ENCODE measurements around the gene NKAP.
A peak's percentile ranks its signal among the peaks of the same experiment; 100 is the strongest.
"Not testable (repeated sequence)": the region's sequence is repeated elsewhere in the genome, so short reads cannot be mapped to it uniquely, and the experiment has no call there.

Gene NKAP

GRCh38 chrX:119943185-119943988 is at the start of gene NKAP:
Gene NKAP (minus strand): TSS chrX:119943751. CDS start chrX:119943605, 146 bp downstream.
- DNase-seq (ENCODE audit: low read depth) = peak; percentile 68

- DNase-seq (ENCODE audit: low read depth) = no peak
Observed at GRCh38 chrX:119991005-119991787, 47.6 kb upstream of the NKAP start.

GRCh38 chrX:119990556-119991004 is 47.0 kb upstream of the NKAP start:
- DNase-seq (ENCODE audit: low read depth) = no peak

GRCh38 chrX:119989905-119990555 is 46.5 kb upstream of the NKAP start:
- DNase-seq (ENCODE audit: low read depth) = no peak

GRCh38 chrX:119986203-119986602 is 42.7 kb upstream of the NKAP start:
- DNase-seq (ENCODE audit: low read depth) = no peak

GRCh38 chrX:119984652-119985051 is 41.1 kb upstream of the NKAP start:
- no peak for DNase-seq (ENCODE audit: low read depth)

- DNase-seq (ENCODE audit: low read depth) = no peak
Observed at GRCh38 chrX:119983494-119983893, 39.9 kb upstream of the NKAP start.

GRCh38 chrX:119982145-119982544 is 38.6 kb upstream of the NKAP start:
- DNase-seq (ENCODE audit: low read depth) = no peak

GRCh38 chrX:119981286-119982070 is 37.9 kb upstream of the NKAP start:
- no peak for DNase-seq (ENCODE audit: low read depth)

GRCh38 chrX:119977172-119977571 is 33.6 kb upstream of the NKAP start:
- not testable (repeated sequence) for DNase-seq (ENCODE audit: low read depth)

- DNase-seq (ENCODE audit: low read depth) = no peak
Observed at GRCh38 chrX:119971184-119971583, 27.6 kb upstream of the NKAP start.

GRCh38 chrX:119970574-119970973 is 27.0 kb upstream of the NKAP start:
- DNase-seq (ENCODE audit: low read depth) = no peak

GRCh38 chrX:119966837-119967236 is 23.3 kb upstream of the NKAP start:
- DNase-seq (ENCODE audit: low read depth) = not testable (repeated sequence)

GRCh38 chrX:119960625-119961024 is 17.1 kb upstream of the NKAP start:
- DNase-seq (ENCODE audit: low read depth) = no peak

- peak; percentile 2 for DNase-seq (ENCODE audit: low read depth)
Observed at GRCh38 chrX:119955807-119956570, 12.4 kb upstream of the NKAP start.

GRCh38 chrX:119954374-119954773 is 10.8 kb upstream of the NKAP start:
- no peak for DNase-seq (ENCODE audit: low read depth)

GRCh38 chrX:119948381-119948780 is 4.8 kb upstream of the NKAP start:
- DNase-seq (ENCODE audit: low read depth) = no peak

GRCh38 chrX:119945481-119945880 is 1.9 kb upstream of the NKAP start:
- no peak for DNase-seq (ENCODE audit: low read depth)

- DNase-seq (ENCODE audit: low read depth) = no peak
Observed at GRCh38 chrX:119942831-119943184, 743 bp downstream of the NKAP start.

- no peak for DNase-seq (ENCODE audit: low read depth)
Observed at GRCh38 chrX:119942173-119942819, 1.3 kb downstream of the NKAP start.

GRCh38 chrX:119941336-119941735 is 2.2 kb downstream of the NKAP start:
- DNase-seq (ENCODE audit: low read depth) = no peak

All from activated T-helper 1 cell treated with Interleukin-2 at 50 U/mL for 16 hours (primary cell).